Activated CD4-positive, alpha-beta T cell treated with anti-CD3 and anti-CD28 coated beads, Interleukin-2, amount 50 U/mL, for 16 hours (primary cell): ENCODE measurements around the gene TRPM2.

ENCODE experiments used
- DNase-seq: peaks from one replicate; pipeline ENCODE4 v3.0.0-alpha.2; 2020

TRPM2 gene

GRCh38 chr21:44471341-44471740, 117.9 kb downstream of the TRPM2 start:
- DNase-seq: no peak

- DNase-seq: no peak
These were observed 118.6 kb downstream of the TRPM2 start for GRCh38 chr21:44471996-44472395.

GRCh38 chr21:44473915-44474555, 120.6 kb downstream of the TRPM2 start:
- no peak for DNase-seq

- DNase-seq: no peak
These were observed 121.9 kb downstream of the TRPM2 start for GRCh38 chr21:44475266-44475845.

GRCh38 chr21:44477131-44477530, 123.7 kb downstream of the TRPM2 start:
- DNase-seq: no peak

GRCh38 chr21:44477712-44478111, 124.3 kb downstream of the TRPM2 start:
- no peak for DNase-seq

- DNase-seq: no peak
These were observed 124.8 kb downstream of the TRPM2 start for GRCh38 chr21:44478124-44478800.

- no peak for DNase-seq
These were observed 125.4 kb downstream of the TRPM2 start for GRCh38 chr21:44478801-44479167.

GRCh38 chr21:44479556-44480199, 126.3 kb downstream of the TRPM2 start:
- DNase-seq: peak; percentile 49

- no peak for DNase-seq
These were observed 127.0 kb downstream of the TRPM2 start for GRCh38 chr21:44480200-44481053.

GRCh38 chr21:44482581-44483287, 129.3 kb downstream of the TRPM2 start:
- DNase-seq: no peak

GRCh38 chr21:44483288-44484237, 130.1 kb downstream of the TRPM2 start:
- DNase-seq: no peak

GRCh38 chr21:44484498-44485253, 131.3 kb downstream of the TRPM2 start:
- no peak for DNase-seq

GRCh38 chr21:44485254-44485793, 131.9 kb downstream of the TRPM2 start:
- peak; percentile 36 for DNase-seq

- no peak for DNase-seq
These were observed 132.4 kb downstream of the TRPM2 start for GRCh38 chr21:44485796-44486195.

GRCh38 chr21:44486302-44486701, 132.9 kb downstream of the TRPM2 start:
- DNase-seq: no peak

- peak; percentile 46 for DNase-seq
These were observed 134.4 kb downstream of the TRPM2 start for GRCh38 chr21:44487831-44488230.

GRCh38 chr21:44489962-44490361, 136.5 kb downstream of the TRPM2 start:
- no peak for DNase-seq

GRCh38 chr21:44490405-44490804, 137.0 kb downstream of the TRPM2 start:
- no peak for DNase-seq

GRCh38 chr21:44490816-44491215, 137.4 kb downstream of the TRPM2 start:
- no peak for DNase-seq
